GM18511 (cell line): ENCODE measurements around the gene BBX.

Source experiments
- ATAC-seq: cut with Tn5 transposase; IDR thresholded peaks from one replicate; pipeline ENCODE4 v1.9.1; 2021; ENCODE audit warnings: mild to moderate bottlenecking, moderate library complexity; ENCODE audit not compliant: unreplicated experiment

BBX gene

DNA sequence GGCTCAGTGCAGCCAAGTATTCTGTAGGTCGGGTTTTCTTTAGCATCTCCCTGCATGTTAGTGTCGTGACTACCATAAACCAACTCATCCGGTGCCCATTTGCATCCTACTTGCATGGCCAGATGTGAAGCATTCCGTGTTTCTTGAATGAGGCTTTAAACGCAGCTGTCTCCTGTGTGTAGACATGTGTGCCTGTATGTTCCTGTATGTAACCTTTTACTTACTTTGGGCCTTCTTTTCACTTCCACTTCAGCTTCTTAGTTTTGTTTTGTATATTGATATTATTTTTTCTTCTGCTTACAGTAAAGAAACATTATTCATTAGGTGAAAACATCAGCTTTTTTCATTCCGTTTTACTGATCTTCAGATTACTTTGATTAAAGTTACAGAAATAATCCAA lies 267.9 kb downstream of the BBX start:
- no peak for ATAC-seq

DNA sequence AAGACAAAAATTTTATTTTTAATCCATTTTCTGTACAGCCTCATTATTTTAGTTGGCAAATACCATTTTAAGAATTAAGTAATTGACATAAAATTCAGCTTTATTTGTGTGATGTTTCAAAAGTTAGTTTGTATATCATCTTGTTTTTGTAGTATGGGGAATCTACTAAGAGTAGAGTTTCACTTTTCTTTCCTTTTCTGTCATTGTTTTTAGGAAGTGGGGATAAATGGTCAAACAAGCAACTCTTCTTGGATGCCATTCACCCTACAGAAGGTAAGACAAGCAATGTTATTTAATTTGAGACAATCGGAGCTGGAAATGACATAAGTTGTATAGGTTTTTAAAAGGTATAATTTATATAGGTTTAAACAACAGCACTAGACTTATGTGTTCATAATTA lies 268.3 kb downstream of the BBX start:
- ATAC-seq, result no peak

DNA sequence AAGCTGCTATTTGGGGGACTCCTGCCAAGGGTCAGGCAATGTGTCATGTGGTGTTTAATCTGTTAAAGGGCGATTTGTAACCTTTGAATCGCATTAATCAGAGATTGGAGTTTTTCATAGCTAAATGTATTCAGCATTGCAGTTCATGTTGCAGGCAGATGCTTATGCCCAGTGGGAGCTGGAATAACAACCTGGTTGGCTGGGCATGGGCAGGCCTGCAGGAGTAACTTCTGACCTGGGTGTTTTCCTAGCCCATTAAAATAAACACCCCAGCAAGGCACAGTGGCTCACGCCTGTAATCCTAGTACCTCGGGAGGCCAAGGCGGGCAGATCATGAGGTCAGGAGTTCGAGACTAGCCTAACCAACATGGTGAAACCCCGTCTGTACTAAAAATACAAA lies 268.7 kb downstream of the BBX start:
- no peak for ATAC-seq

DNA sequence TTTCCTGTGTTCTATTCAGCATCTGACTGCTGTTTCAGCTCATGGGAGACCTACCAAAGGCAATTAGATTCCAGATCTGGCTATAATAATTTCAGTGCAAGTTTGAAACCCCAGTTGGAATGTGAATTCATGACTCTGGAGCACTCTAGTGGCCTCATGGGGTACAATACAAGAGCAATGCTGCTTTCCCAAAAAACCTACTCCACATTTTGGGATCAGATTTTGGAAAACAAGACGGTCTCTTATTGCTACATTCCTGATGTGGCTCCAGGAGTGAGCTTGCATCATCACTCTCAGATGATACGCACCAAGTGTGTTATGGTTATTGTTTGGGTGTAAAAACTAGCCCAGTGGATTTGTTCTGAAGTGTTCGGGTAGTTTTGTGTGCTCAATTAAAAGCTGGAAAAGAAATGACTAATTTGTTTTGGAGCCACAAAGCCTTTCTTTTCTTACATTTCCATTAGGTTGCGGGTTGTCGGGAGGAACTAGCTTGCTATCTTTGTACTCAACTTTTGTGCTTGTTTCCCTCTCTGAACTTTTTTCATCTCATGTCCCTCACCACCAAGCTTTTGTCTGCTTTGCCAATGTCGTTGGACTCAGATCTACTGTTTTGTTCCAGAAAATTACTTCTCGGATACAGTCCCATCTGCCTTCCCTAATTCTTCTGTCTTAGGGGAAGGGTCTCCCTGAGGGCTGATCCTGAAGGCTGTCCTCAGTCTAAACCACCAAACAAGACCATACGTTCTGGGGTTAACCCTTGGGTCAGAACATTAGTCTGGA lies 272.1 kb downstream of the BBX start:
- no peak for ATAC-seq

DNA sequence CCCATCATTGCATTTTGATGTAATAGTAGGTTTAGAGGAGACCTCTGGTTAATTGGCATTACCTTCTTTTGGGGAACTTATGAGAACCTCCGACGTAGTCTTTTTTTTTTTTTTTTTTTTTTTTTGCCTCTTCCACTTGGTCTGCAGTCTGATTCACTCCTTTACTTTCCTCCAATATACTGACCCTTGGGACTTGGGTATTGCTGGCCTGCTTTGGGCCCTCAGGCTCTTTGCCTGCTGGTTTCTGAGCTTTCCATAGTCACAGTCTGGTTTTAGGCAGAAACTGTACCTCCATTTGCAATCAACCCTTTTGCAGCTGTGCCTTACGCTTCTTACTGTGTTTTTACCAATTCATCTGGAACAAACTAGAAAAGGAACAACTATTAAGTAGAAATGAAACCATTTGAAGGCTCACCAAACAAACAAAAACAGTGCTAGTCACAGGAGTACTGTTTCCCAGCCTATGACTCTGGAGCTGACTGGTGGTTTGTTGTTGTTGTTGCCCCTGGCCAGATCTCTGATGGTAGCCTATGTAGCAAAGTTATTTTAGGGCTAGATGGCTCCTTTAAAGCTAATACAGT lies 272.8 kb downstream of the BBX start:
- no peak for ATAC-seq

DNA sequence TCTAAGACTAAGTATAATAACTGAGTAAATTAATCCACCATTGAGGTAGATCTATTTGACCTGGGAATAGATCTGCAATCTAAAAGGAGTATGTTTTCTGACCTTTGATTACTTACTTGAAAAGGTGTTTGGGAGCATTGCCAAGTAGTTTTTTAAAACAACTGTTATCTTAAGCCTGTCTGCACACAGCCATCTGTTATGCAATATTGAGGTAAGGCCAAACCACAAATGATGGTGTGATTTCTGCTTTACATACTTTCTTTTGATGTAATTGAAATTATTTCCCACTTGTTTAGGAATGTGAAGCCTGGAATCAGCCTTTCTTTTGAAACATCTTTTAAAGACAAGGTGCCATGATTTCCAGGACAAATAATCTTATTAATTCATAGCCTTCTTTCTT lies 274.0 kb downstream of the BBX start:
- ATAC-seq, result no peak

DNA sequence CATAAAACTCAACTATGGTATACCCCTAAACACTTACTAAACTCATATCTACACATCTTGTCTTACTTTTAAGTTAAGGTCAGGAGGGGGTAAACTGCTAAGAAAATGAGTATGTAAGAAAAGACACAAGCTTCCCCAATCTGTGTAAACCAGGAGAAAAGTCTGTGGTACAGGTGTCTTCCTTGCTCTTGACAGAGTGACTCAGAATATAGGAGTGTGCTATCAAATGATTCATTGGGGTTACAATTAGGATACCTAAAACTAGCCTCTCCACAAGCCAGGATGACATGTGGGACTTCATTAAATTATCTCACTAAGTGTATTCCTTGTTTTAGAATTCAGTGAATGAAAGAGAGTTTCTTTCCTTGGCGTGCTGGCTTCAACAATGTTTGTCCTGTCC lies 274.8 kb downstream of the BBX start:
- no peak for ATAC-seq

DNA sequence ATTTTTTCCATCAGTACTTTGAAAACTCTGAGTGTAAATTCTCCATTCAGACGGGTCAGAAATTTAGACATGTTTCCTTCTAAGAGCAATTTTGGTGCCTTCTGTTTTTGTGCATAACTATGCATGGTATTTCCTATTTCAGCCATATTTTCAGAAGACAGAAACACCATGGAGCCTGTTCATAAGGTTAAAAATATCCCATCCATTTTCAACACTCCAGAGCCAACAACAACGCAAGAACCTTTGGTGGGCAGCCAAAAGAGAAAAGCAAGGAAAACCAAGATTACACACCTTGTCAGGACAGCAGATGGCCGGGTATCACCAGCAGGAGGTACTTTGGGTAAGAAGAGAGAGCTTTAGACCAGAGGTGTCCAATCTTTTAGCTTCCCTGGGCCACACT lies 275.6 kb downstream of the BBX start:
- ATAC-seq, result no peak

DNA sequence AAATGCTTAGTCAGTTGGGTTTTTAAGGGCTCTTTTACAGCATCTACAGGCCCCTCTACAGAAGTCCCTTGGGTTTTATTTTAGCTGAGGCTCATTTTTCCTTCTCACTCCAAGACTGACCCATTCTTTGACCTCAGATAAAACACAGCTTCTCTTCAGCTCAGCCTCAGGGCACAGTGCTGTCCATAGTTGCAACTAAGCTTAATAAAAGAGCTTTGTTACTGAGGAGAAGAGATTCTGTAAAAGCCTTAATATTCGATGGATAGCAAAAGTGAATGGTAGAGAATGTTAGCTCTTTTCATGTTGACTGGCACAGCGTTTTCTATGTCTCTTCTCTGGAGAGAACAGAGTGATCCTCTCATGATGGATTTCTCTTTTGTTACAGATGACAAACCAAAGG lies 277.9 kb downstream of the BBX start:
- ATAC-seq, result no peak

DNA sequence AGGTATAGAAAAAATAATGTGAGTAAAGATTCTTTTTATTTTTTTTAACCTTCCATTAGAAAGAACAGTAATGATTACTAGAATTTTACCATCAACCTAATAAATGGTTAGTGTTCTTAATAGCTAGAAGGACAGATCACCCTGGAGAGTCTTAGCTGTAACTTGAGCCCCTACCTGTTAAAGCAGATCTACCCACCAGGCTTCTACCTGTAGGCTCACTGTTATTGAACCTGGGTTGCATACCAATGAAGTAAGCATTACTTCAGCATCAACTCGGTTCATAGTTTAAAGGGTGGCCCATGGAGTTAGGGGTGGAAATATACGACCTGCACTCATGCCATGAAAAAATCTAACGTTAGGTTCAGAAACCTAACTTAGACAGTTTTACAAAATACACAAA lies 280.4 kb downstream of the BBX start:
- ATAC-seq, result no peak

DNA sequence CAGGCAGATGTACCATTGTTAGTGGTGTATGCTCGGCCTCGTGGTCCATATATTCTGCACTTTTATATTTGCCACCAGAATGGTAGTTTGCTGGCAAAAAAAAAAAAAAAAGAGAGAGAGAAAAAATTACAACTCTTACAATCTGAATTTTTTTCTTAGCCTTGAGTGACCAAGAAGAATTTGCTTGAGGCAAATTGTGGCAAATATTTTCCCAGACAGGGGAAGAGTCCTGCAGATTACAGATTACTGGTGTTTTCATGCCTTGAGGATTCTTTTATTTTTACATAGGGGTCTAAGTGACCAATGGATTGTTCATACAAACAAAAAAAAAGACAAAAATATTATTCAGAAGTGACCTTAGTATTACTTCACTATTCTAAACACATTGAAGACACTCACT lies 283.3 kb downstream of the BBX start:
- no peak for ATAC-seq

DNA sequence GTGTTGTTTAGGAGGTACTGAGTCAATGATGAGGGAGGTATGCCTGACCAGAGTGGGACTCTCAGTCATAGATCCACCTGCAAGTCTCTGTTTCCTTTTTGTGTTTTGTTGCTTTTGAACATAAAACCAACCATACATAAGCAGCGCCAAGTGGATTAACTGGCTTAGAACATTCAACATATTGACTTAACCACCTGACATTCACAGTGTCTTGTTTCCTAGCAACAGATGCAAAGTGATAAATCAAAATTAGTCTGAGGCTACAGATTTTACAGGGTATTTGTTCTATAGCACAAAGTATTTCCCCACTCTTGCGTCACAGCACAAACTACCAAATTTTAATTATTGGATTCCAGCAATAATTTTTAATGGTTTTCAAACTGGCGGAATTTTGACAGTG lies 283.8 kb downstream of the BBX start:
- no peak for ATAC-seq

DNA sequence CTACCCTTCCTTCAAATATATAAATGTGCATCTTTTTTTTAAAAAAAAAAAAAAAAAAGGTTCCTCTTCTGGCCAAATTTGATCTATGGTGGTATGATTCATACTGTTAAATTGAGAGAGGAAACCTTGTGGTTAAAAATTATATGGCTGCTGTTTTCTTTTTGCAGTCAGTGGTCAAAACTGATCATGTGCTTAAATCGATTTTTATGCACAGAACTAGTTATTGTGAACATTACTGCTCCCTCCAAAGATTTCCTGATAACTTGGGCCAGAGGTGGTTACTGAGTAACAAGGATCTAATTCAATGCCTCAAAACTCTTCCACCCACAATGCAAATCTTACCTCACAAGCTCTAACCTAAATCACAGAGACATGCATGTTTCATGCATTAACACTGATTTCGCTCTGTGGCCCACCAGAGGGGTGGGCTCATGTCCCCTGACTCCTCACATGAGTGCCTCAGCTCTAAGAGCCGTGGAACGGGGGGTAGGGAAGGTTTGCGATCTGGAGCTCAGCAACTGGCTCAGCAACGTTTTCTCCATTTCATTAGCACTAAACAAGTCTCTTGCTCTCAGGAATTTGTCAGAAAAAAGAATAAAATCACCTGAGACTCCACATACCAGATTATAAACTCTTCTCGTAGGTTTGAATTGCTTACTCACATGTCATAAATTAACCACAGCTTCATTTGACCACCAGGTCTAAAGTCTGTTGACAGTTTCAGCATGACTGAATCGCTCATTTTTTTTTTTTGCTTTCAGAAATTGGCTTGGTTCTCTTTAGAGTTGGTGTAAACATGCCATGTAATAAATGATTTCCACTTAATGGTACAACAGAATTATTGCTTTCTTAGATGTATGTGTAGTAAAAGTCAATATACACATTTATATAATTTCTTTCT lies 287.7 kb downstream of the BBX start:
- peak; percentile 82 for ATAC-seq

DNA sequence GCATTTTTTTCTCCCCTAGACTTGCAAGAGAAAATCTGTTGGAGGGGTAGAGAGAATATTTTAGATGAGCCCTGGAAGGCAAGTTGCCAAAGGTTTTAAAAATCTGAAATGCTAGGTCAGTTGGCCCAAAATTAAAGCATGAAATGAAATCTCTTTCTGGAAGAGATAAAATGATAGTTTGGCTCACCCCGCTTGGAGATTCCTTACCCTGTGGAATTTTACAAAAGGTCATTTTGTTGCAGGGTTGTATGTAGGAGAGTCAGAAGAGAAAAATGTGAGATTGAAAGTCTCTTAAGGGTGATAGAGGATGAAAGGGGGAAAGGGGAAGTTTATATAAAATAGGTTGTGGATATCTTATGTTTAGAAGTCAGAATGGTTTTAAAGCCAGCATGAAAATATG lies 290.3 kb downstream of the BBX start:
- no peak for ATAC-seq

DNA sequence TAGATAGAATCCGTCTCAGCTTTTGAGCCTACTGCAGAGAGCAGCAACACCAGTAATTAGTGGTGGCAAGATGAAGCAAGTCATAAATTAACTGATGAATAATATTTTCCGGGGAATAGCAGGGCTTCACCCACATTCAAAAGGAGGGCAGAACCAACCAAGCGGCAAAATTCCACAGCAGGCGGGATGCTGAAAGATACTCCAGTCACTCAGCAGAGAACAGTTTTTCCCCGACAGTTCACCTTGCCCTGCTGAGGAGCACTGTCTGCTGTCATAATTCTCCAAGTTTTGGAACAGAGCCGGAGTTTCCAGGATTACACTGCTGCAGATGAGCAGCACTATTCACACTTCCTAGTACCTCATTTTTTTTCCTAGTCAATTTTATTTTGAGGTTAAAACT lies 293.3 kb downstream of the BBX start:
- ATAC-seq, result no peak

DNA sequence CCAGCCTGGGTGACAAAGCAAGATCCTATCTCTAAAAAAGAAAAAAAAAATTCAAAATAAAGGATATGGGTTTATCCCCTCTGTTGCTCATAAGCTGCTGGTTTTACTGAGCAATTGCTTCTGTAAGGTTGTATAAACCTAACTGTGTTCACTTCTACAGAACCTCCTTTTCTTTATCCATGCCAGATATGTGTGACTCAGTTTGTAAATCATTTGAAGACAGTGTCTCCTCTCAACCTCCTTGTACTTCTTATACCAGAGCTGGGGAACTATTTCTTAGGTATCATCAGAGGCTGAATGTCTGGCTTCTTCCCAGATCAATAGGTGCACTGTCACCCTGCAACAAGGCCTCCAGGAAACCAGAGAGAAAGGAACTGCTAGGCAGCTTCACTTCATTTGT lies 294.3 kb downstream of the BBX start:
- no peak for ATAC-seq

DNA sequence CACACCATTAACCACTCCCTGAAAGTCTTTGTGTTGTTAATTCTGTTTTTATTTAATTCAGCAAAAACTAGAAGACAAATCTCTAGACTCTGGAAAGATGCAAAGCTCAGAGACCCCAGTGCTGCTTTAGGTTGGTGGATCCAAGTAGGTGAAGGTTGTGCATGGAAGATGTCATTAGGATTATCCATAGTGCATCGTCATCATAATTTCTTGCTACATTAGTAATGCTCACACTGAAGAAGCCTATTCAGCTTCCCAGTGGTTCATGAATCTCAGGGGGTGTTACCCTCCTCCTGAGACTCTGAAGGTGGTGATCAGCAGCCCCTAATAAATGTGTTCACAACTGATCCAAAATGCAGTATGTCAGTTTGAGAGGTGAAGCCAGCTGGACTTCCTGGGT lies 295.3 kb downstream of the BBX start:
- no peak for ATAC-seq

DNA sequence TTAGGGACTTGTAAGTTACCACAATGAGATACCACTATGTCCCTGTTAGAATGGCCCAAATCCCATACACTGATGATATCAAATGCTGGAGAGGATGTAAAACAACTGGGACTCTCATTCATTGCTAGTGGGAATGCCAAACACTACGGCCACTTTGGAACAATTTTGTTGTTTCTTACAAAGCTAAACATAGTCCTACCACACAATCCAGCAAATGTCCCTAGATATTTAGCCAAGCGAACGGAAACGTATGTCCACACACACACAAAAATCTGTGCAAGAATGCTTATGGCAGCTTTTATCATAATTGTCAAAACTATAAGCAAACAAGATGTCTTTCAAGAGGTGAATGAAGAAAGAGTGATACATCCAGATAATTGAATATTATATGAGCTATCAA lies 296.9 kb downstream of the BBX start:
- no peak for ATAC-seq

DNA sequence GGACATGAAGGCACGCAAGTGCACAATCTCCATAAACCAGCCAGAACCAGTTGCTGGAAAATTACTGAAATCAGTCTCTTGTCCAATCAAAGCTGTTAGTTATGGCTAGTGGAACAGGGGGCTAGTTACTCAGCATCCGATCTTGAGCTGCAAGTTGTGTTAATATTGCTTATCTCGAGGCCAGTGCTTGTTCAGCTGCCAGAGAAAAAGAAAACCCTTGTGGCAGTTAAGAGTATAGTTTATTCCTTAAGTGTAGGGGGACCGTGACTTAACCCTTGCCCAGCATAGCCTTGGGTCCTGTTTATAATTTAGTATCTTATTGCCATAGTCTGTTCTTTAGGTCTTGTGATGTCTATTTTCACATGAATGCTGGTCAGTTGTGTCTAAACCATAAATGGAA lies 299.5 kb downstream of the BBX start:
- no peak for ATAC-seq

DNA sequence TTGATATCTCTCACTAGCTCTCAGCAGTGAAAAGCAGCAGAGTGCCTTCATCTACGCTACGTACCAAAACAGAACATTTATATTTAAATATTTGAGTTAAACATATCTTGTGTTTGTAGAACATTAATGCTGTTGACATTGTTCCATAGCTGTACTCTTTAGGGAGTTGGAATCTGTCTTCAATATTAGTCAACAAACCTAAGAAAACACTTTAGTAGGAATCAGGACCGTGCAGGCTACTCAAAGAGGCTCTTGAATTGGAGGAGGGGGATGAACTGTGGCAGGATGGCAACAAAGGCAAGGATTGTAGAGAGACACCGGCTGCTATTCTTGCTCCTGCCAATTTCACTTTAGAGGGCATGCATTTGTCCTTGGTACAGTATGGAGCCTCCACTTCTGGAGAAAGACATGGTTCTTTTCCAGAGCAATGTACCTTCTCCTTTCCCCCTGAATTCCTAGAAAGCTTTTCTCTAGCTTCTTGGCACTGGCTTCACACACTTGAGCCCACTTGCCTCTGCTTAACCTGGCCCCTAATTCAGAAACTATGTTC lies 302.1 kb downstream of the BBX start:
- no peak for ATAC-seq

DNA sequence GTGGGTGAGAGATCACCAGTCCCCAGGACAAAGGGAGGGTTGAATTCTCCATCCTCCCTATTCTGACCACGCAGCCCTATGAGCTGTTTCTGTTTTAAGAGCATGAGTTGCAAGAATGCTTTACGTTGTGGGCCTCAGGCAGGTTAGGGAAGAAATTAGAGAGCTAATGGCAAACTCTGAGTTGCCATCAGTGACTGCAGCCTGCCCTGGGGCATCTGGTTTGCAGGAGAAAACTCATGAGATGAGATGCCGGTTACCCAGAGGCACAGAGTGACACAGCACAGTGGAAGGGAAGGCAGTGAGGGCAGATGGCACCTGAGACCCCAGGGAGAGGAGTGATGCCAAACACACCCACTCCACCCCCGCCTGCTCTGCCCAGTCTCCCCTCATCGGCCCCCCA lies 302.8 kb downstream of the BBX start:
- ATAC-seq, result no peak

DNA sequence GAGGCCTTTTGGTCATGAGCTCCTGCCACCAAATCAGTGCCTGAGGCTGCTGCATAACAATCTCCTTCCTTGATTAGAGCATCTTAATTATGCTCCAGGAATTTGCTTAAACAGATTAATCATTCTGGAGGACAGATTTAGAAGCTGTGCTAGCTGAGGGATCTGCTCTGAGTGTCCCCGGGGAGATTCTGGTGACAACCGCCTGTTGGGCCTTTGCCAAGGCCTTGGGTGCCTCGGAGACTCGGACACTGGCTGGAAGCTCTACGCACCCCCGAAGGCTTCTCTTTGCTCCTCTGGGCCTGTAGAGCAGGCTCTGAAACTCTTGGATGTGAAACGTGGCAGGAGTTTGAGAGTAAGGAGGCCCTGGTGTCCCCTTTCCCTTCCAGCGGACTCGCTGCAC lies 304.0 kb downstream of the BBX start:
- ATAC-seq, result no peak
